CD14-positive monocyte (primary cell): ENCODE data around the gene ZCCHC10. TPM values are rescaled to one million over a fixed set of nuclear protein-coding genes. Genes with fewer than 3 reads are reported as not detected.

Experiments
- DNase-seq, 3 donors: peaks; one replicate each; pipeline ENCODE4 v3.0.0-alpha.2; 2011 to 2022
- H2AFZ ChIP-seq: 2 replicates; pipeline ENCODE4 v1.6.0; 2012; ENCODE audit warnings: mild to moderate bottlenecking, low read depth, low read length, inconsistent platforms; ENCODE audit not compliant: insufficient read depth, poor library complexity, severe bottlenecking
- H3K27ac ChIP-seq, 2 donors: 1 replicate in 1 of 2; 2 replicates in 1 of 2; pipeline ENCODE4 v1.5.1; 2012 to 2013; ENCODE audit warnings: low read length in 2 of 2, control low read depth in 1 of 2, inconsistent platforms in 1 of 2, low read depth in 1 of 2, mild to moderate bottlenecking in 1 of 2
- H3K27me3 ChIP-seq, 2 donors: one replicate each; pipeline versions ENCODE4 v1.6.0 to v1.6.1; 2011 to 2013; ENCODE audit warnings: low read length in 2 of 2; ENCODE audit not compliant: control insufficient read depth in 2 of 2, insufficient read depth in 2 of 2
- H3K36me3 ChIP-seq, 2 donors: replicated peaks in 1 of 2; 1 replicate in 1 of 2; 2 replicates in 1 of 2; pipeline versions ENCODE4 v1.5.1 to v1.6.1; 2012 to 2013; ENCODE audit warnings: low read length in 2 of 2, control low read depth in 1 of 2, inconsistent platforms in 1 of 2, mild to moderate bottlenecking in 1 of 2; ENCODE audit not compliant: insufficient read depth in 2 of 2, control insufficient read depth in 1 of 2
- H3K4me1 ChIP-seq, 2 donors: 1 replicate in 1 of 2; 2 replicates in 1 of 2; pipeline versions ENCODE4 v1.5.1 to v1.6.1; 2012 to 2013; ENCODE audit warnings: low read length in 2 of 2, control low read depth in 1 of 2, inconsistent platforms in 1 of 2, mild to moderate bottlenecking in 1 of 2, moderate library complexity in 1 of 2; ENCODE audit not compliant: insufficient read depth in 2 of 2, control insufficient read depth in 1 of 2
- H3K4me2 ChIP-seq: replicated peaks from 2 replicates; pipeline ENCODE3; 2012; ENCODE audit warnings: low read length, moderate library complexity, mild to moderate bottlenecking; ENCODE audit not compliant: poor library complexity, severe bottlenecking; ENCODE audit errors: extremely low read depth
- H3K4me3 ChIP-seq, 3 experiments: fragments of 200-600 bp in 1 of 3; sonication (generic) in 1 of 3; replicated peaks in 1 of 3; 1 replicate in 2 of 3; 2 replicates in 1 of 3; pipeline ENCODE4 v1.5.1; 2011 to 2013; ENCODE audit warnings: low read length in 3 of 3, mild to moderate bottlenecking in 3 of 3, control low read depth in 2 of 3, low read depth in 2 of 3, inconsistent platforms in 1 of 3, moderate library complexity in 1 of 3
- H3K79me2 ChIP-seq: 2 replicates; pipeline ENCODE4 v1.6.0; 2012; ENCODE audit warnings: mild to moderate bottlenecking, control low read depth, inconsistent platforms, low read length, moderate library complexity; ENCODE audit not compliant: insufficient read depth
- H3K9ac ChIP-seq: 2 replicates; pipeline ENCODE4 v1.6.0; 2017; ENCODE audit warnings: low read length, mild to moderate bottlenecking; ENCODE audit not compliant: insufficient read depth, poor library complexity, severe bottlenecking
- H3K9me3 ChIP-seq, 2 donors: replicated peaks in 1 of 2; 1 replicate in 1 of 2; 2 replicates in 1 of 2; pipeline versions ENCODE4 v1.5.1 to v1.6.1; 2012 to 2013; ENCODE audit warnings: low read length in 2 of 2, control low read depth in 1 of 2; ENCODE audit not compliant: control insufficient read depth in 1 of 2, insufficient read depth in 1 of 2
- H4K20me1 ChIP-seq: 2 replicates; pipeline ENCODE4 v1.6.0; 2012; ENCODE audit warnings: mild to moderate bottlenecking, low read length, control low read depth, moderate library complexity; ENCODE audit not compliant: insufficient read depth
- H3K27ac Mint-ChIP-seq, 7 donors: one replicate each; pipeline ENCODE4 v1.8.0; 2020; ENCODE audit warnings: mild to moderate bottlenecking in 7 of 7, mixed read lengths in 7 of 7, moderate library complexity in 6 of 7, inconsistent platforms in 2 of 7
- H3K27me3 Mint-ChIP-seq, 3 donors: one replicate each; pipeline ENCODE4 v1.8.0; 2021 to 2022; ENCODE audit warnings: low read depth in 3 of 3, mild to moderate bottlenecking in 3 of 3, mixed read lengths in 3 of 3, moderate library complexity in 3 of 3, inconsistent platforms in 1 of 3
- H3K36me3 Mint-ChIP-seq, 2 donors: one replicate each; pipeline ENCODE4 v1.8.0; 2020; ENCODE audit warnings: mixed read lengths in 2 of 2, inconsistent platforms in 1 of 2, mild to moderate bottlenecking in 1 of 2
- H3K4me1 Mint-ChIP-seq: one replicate; pipeline ENCODE4 v1.8.0; 2020; ENCODE audit warnings: mild to moderate bottlenecking, mixed read lengths
- H3K4me3 Mint-ChIP-seq, 2 donors: one replicate each; pipeline ENCODE4 v1.8.0; 2020; ENCODE audit warnings: mild to moderate bottlenecking in 2 of 2, mixed read lengths in 2 of 2, moderate library complexity in 1 of 2
- H3K9me3 Mint-ChIP-seq, 7 donors: one replicate each; pipeline ENCODE4 v1.8.0; 2020 to 2022; ENCODE audit warnings: mixed read lengths in 7 of 7, mild to moderate bottlenecking in 6 of 7, moderate library complexity in 6 of 7, inconsistent platforms in 2 of 7
- WGBS: methylation state at CpG from one replicate; pipeline ENCODE4 v1.1.5; 2013; ENCODE audit warnings: missing lambda C conversion rate; ENCODE audit not compliant: insufficient coverage; 5-methylcytosine and 5-hydroxymethylcytosine counted together
- intact Hi-C, 2 donors: fragments of 100-400 bp; cut with micrococcal nuclease; formaldehyde crosslinking; loops; one replicate each; pipeline versions ENCODE4 v1.15.0 to v1.15.1; 2023
- polyA plus RNA-seq, 3 donors: library from polyadenylated mRNA; depleted of rRNA in 1 of 3; unstranded in 2 of 3; stranded (reverse) in 1 of 3; fragments of 300-500 nt in 2 of 3; fragments of >200 nt in 1 of 3; fragmentation: Illumina TruSeq in 2 of 3; gene quantifications; 1 replicate in 2 of 3; 2 replicates in 1 of 3; pipeline ENCODE4 v1.2.3, GENCODE V29; 2012 to 2021
- TF ChIP-seq, protein P1 (sequence below): fragments of 200-600 bp; IDR thresholded peaks from one replicate; pipeline ENCODE4 v1.8.0; 2022; ENCODE audit warnings: antibody characterized with exemption, mild to moderate bottlenecking

ZCCHC10 gene
- polyA plus RNA-seq, 3 donors: 10.7 to 52.7 (median 45.3) TPM

DNA sequence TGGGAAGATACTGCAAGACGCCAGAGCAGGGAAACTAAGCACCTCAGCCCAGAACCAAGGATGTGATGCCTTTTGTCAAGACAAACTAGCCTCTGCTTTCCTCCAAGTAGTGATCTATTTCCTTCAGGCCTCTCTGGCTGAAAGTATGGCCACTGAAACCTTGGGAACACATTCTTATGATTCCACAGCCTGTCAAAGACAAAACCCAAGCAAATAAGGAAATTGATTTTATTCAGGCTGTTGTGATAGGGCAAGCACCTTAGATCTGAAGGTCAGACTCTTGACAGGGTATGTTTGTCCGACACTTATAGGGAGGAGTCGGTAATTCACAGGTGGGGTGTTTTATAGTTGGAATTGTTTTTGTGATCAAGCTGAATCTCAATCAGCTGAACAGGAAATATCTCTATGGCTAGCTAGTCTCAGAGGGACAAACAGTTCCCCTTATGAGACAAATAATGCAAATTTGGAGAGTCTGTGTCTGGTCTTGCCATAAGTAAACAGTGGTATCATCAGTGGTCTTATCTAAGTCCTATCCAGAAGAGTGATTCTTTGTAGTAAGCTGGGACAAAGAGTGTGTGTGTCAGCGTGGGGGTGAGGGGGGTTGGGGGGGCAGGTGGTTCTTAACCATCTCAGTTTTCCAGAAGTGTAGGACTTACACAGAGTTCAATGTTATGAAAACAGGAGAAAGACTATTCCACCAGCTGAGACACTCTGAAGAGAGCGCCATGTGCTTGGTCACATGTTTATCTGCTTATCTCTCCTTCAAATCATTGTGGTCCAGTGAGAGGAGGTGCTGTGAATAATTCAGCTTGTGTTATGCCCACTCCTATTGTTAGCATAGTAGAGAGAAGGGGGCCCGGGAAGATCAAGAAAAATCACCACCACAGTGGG, 6.7 kb upstream of the ZCCHC10 start:
- no peak overlapping the region for H3K4me3 Mint-ChIP-seq
- Histone ChIP-seq H4K20me1 (no peaks in the 10 kb centered on the region), H3K9ac (no peak overlapping the region), H3K27ac (no peak overlapping the region), H3K79me2 (no peaks in the 10 kb centered on the region), H2AFZ (no peak overlapping the region), H3K4me3 (no peak overlapping the region), H3K4me2 (no peak overlapping the region), H3K36me3 (no peaks in the 10 kb centered on the region), H3K4me1 (peaks cover 0 to 4% of the 10 kb centered on the region in 2 donors), H3K27me3 (no peaks in the 10 kb centered on the region), H3K9me3 (no peaks in the 10 kb centered on the region)
- peaks cover 0 to 6% (median 5%) of the 10 kb centered on the region in 3 donors for H3K27me3 Mint-ChIP-seq
- intact Hi-C loops: no loop called here
- peaks cover 0 to 5% (median 0%) of the 10 kb centered on the region in 7 donors for H3K9me3 Mint-ChIP-seq
- TF ChIP-seq, protein P1, sequence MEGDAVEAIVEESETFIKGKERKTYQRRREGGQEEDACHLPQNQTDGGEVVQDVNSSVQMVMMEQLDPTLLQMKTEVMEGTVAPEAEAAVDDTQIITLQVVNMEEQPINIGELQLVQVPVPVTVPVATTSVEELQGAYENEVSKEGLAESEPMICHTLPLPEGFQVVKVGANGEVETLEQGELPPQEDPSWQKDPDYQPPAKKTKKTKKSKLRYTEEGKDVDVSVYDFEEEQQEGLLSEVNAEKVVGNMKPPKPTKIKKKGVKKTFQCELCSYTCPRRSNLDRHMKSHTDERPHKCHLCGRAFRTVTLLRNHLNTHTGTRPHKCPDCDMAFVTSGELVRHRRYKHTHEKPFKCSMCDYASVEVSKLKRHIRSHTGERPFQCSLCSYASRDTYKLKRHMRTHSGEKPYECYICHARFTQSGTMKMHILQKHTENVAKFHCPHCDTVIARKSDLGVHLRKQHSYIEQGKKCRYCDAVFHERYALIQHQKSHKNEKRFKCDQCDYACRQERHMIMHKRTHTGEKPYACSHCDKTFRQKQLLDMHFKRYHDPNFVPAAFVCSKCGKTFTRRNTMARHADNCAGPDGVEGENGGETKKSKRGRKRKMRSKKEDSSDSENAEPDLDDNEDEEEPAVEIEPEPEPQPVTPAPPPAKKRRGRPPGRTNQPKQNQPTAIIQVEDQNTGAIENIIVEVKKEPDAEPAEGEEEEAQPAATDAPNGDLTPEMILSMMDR: no peak
- 88% methylated on average over 3 of the region's 6 CpGs for WGBS
- H3K4me1 Mint-ChIP-seq: peaks cover 8% of the 10 kb centered on the region
- no peaks in the 10 kb centered on the region for H3K36me3 Mint-ChIP-seq
- H3K27ac Mint-ChIP-seq: peak overlapping the region in 2 of 7 donors; percentile 8 to 11
- DNase-seq: no peak

GRCh38 chr5:133030343-133031005, 4.1 kb upstream of the ZCCHC10 start:
- peaks cover 3% of the 10 kb centered on the region for H3K79me2 ChIP-seq
- no peak overlapping the region for H3K9ac ChIP-seq
- no peaks in the 10 kb centered on the region for H3K27me3 ChIP-seq
- no peak overlapping the region for H3K4me3 ChIP-seq
- H3K9me3 ChIP-seq: no peaks in the 10 kb centered on the region
- intact Hi-C loops: no loop called here
- Mint-ChIP-seq H3K9me3 (peaks cover 0 to under 1% (median 0%) of the 10 kb centered on the region in 7 donors), H3K27ac (no peak overlapping the region), H3K4me1 (peaks cover 13% of the 10 kb centered on the region), H3K36me3 (no peaks in the 10 kb centered on the region), H3K27me3 (peaks cover 0 to 8% (median 4%) of the 10 kb centered on the region in 3 donors), H3K4me3 (no peak overlapping the region)
- peaks cover 3 to 7% of the 10 kb centered on the region in 2 donors for H3K4me1 ChIP-seq
- no peak overlapping the region for H3K27ac ChIP-seq
- H3K4me2 ChIP-seq: no peak overlapping the region
- TF ChIP-seq, protein P1: no peak
- H2AFZ ChIP-seq: no peak overlapping the region
- no peaks in the 10 kb centered on the region for H4K20me1 ChIP-seq
- H3K36me3 ChIP-seq: no peaks in the 10 kb centered on the region
- WGBS: no CpG with 5 or more reads among the region's 2 CpGs
- no peak for DNase-seq
